ENCODE data around the gene ABCC9.
"Not testable (repeated sequence)": the region's sequence is repeated elsewhere in the genome, so short reads cannot be mapped to it uniquely, and the experiment has no call there.

The ABCC9 gene

DNA sequence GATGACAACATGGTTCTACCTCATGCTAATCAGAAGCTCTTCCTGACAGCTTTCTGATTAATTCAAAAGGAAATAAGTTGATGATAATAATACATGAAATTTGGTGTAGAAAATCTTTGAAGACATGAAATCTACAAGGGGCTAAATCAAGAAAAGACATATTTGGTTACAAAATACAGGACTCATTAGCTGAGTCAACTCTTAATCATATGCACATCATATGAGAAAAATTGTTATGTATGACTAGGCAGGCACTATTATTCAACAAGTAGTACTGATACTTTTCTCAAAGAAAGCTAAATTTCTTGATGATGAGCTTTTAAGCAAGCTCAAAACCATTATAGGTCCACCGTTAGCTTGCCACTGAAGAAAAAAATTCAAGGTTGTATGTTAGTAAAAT, 7.1 kb downstream of the ABCC9 start:
- DNase-seq (ENCODE audit: low read depth, low spot score), result no peak

DNA sequence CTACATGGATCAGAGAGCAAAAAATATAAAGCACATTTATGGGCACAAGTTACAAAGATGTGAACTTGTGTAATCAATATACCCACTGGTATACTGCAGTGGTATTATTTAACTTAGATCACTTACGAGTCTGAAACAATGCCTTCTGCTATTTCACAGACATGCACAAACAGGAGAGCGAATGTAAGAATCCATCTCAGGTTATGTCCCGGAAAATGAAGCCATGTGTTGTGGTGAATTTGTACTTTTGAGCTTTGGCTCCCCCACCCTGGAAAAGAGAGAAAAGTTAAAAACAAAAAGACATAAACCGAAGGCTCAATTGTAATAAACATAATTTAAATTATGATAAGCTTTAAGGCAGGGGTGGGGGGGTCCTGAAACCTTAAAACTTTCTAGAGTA, 7.6 kb downstream of the ABCC9 start:
- no peak for DNase-seq (ENCODE audit: low read depth, low spot score)

DNA sequence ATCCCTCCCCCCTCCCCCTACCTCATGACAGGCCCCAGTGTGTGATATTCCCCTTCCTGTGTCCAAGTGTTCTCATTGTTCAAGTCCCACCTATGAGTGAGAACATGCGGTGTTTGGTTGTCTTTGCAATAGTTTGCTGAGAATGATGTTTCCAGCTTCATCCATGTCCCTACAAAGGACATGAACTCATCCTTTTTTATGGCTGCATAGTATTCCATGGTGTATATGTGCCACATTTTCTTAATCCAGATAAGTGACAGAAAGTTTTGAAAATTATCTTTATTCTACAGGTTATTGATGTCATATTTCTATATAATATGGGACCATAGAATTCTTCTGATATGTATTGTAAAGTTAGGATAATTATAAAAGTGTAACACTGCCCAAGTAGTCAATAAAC, 11.3 kb downstream of the ABCC9 start:
- not testable (repeated sequence) for DNase-seq (ENCODE audit: low read depth, low spot score)

DNA sequence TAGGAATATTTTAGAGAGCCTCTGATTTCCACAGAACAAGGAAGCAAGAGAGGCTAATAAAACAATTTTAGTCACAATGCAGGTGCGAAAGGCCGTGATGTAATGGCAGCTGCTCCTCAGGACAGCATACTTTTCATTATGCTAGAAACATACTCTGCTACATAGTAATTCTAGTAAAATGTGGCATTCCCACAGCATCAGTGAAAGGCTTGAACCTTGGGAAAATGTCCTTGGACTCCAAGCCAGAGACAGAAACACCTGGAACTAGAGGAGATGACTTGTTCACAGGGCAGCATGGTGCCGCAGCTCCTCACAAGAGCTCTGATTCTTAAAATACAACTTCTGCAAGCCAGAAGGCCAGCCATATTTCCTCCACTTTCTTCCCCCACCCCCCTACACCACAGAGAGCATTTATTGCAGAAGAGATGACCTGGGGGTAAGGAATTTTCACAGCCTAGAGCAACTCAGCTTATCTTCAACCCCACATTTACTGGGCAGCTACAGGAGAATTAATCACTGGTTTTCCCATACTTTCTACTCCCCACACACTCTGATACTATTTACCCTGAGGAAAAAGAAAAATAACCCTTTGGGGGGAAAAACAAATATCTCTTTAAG, 15.8 kb downstream of the ABCC9 start:
- no peak for DNase-seq (ENCODE audit: low read depth, low spot score)

DNA sequence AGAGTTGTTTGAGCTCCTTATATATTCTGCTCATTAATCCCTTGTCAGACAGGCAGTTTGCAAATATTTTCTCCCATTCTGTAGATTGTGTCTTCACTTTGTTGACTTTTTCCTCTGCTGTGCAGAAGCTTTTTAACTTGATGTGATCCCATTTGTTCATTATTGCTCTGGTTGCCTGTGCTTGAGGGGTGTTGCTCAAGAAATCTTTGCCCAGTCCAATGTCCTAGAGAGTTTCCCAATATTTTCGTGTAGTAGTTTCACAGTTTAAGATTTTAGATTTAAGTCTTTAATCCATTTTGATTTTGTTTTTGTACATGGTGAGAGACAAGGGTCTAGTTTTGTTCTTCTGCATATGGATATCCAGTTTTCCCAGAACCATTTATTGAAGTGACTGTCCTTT, 19.8 kb downstream of the ABCC9 start:
- no peak for DNase-seq (ENCODE audit: low read depth, low spot score)

DNA sequence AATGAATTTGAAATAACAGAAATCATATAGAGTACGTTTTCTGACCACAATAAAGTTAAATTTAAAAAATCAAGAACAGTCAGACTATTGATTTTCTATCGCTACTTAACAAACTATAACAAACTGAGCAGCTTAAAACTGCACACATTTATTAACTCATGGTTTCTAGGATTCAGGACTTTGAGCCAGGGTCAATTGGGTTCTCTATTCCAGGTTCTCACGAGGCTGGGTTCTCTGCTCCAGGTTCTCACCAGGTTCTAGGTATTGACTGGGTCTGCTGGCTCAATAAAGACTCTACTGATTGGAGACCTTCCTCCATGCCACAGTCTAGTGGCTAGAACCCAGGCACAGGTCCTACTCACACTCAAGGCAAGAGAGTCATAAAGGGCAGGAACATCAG, 22.8 kb downstream of the ABCC9 start:
- DNase-seq (ENCODE audit: low read depth, low spot score), result no peak

DNA sequence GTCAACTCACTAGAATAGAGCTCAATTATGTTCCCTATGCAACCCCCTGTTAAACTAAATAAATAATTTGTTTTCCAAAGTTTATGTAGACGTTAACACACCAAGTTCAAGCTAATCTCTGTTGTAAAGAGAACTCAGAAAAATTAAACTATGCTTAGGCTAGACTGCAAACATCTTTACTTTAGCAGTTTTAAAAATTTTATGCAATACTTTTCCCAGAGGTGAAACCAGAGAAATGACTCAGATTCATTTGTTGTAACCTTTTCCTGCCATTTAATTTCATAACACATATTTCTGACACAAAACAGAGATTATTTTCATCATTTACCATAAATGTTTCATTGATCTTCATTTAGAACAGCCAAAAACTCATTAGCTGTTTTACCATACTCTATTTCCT, 27.4 kb downstream of the ABCC9 start:
- no peak for DNase-seq (ENCODE audit: low read depth, low spot score)

DNA sequence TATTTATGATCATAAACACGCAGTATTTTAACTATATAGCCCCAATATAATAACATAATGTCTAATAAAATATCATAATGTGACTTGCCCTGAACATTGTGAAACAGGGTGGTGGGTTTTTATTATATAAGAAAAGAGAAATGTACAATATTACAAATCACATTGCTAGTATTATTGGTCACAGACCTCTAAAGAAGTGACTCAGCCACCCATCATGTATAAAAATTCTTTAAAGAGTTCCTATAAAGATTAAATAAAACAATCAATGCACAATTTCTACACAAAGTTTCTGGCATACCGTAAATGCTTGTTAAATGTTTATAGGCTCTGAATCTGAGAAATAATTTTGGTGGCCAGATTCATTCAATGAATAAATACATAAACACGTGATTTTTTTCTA, 28.9 kb downstream of the ABCC9 start:
- DNase-seq (ENCODE audit: low read depth, low spot score), result no peak

DNA sequence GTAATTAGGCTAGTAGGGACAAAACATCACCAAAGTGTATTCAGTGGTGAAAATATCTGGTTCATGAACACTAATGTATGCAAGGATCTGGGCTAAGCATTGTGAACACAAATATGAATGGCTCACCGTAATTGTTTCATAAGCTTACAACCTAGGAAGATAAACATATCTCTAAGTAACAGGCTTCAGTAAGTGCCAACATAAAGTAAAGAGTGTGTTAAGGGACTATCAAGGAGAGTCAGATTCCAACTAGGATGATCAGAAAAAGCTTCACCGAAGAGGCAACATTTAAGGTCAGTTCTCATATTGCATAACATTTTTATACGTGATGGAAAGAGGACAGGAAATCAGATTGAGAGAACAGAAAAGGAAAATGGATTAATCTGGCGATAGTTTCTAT, 29.4 kb downstream of the ABCC9 start:
- DNase-seq (ENCODE audit: low read depth, low spot score), result no peak

DNA sequence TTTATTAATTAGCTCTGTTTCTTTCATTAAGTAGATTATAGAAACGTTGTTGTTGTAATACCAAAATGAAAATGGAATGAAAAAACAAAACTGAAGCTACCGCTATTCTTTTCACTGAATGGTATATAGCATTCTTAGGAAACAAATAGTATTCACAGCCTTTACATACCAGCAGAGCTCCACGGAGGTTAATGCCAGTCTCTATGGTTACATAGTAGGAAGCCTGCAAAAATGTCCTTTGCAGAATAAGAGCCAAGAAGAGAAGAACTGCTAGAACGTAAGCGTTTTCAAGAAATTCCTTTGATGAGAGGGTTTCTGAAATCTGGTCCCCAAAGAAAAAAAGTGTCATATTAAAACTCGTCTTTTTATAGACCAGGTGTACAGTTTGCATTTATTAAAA, 30.6 kb downstream of the ABCC9 start:
- no peak for DNase-seq (ENCODE audit: low read depth, low spot score)

DNA sequence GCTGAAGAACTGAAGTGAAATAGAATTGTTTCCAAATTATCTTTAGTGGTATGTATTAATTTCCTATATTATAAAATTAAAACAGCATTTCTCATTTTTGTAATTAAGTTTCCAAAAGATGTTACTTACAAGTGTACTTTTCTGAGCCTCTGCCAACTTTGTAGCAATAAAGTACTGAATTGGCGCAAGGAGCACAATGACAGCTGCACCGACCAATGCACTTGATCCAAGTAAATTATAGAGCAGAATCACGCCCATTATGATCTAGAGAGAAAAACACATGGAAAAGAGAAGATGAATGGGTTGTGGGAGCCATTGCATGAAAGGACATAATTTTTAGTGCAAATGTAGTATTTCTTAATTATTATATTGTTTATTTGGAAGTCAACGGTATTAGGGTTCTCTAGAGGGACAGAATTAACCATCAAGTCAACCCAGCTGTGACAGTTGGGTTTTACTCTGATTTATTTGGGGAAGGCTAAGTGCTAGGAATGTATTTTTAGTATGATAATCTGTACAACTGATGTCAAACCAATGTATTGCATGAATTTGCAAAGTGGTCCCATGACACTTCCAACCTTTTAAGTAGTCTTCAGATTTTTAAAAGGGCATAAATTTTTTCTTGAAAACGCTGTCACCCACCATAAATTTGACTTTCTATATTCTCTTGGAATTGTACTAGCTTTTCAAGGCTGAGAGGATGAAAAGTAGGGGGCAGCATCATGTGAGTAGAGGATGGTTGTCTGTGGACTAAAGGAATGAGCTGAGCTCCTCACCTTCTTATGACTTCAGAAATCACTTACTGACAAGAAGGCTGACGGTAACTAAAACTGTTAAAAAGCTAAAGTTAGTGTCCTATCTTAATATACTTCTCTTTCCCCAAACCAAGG, 33.0 kb downstream of the ABCC9 start:
- DNase-seq (ENCODE audit: low read depth, low spot score), result no peak

DNA sequence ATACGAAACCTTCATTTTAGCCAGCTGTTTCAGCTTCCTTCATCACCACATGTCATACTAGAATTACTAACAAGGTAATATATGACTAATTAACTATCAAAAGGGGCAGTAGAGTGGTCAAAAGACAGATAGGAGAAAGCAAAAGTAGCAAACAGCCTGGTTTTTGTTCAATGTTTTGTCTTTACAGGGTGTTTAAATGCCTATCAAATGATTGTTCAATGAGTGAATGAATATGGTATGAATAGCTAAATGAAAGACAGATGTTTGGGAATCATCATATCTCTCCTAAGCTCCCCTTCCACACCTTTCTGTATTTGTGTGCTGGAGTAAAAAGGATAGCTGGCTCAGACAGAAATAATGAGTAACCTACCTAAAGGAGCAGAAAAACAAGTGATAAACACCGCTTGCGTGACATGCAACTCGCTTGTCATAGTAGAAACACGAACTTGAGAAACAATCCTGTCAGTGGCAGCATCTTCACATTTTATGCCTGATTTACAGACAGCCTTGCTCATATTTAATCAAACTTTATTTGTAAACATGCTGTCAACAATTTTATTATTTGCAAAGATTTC, 34.2 kb downstream of the ABCC9 start:
- no peak for DNase-seq (ENCODE audit: low read depth, low spot score)

DNA sequence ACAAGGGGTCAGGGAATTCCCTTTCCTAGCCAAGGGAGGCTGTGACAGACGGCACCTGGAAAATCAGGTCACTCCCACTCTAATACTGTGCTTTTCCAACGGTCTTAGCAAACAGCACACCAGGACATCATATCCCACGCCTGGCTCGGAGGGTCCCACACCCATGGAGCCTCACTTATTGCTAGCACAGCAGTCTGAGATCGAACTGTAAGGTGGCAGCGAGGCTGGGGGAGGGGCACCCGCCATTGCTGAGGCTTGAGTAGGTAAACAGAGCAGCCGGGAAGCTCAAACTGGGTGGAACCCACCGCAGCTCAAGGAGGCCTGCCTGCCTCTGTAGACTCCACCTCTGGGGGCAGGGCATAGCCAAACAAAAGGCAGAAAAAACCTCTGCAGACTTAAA, 41.7 kb downstream of the ABCC9 start:
- DNase-seq (ENCODE audit: low read depth, low spot score), result not testable (repeated sequence)

DNA sequence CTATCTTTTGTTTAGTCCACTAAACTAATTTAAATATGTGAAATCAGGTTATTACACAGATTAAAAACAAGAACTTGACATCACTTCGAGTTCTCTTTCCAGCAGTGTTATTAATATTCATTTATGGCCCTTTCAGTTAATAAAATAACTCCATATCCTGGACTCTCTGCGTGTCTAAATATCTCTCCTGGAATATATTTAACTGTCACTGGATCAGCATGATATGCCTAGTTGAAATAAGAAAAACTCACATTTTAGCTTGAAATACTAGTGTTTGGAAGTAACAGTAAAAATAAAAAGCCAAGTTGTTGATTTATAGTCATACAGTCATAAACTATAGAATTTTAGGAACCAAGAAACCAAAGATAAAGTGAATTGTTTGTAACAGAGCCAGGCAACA, 45.6 kb downstream of the ABCC9 start:
- DNase-seq (ENCODE audit: low read depth, low spot score), result no peak

DNA sequence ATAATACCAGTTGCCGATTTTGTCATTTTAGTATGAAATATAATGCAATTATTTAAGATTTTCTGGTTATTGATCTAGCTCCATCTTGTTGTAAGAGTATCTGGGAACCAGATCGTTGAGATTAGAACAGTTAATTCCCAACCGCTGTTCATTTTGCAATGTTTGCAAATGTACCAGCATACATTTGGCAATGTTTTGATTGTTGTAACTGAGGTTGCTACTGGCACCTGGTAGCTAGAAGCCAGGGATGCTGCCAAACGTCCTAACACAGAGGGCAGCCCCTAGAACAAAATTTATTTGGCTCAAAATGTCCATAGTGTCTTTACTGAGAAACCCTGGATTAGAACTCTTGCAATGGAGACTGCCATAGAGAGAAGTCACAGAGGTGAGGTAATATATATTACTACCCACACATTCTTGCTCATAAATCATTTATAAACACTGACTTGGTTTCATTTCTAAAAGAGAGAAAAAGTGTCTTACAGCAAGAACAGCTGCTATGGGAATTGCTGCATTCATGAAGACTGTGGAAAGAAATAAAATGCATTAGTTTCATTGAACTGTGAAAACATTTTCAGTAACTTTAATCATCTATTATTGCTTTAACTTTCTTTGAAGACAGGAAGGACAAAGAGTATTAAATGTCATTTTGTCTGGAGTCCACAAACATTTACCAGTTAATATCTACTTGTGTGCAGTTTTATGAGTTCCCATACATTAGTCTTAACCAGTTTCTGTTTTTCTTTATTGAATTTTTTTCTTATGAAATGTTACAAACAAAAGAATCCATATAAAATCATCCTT, 46.2 kb downstream of the ABCC9 start:
- no peak for DNase-seq (ENCODE audit: low read depth, low spot score)

DNA sequence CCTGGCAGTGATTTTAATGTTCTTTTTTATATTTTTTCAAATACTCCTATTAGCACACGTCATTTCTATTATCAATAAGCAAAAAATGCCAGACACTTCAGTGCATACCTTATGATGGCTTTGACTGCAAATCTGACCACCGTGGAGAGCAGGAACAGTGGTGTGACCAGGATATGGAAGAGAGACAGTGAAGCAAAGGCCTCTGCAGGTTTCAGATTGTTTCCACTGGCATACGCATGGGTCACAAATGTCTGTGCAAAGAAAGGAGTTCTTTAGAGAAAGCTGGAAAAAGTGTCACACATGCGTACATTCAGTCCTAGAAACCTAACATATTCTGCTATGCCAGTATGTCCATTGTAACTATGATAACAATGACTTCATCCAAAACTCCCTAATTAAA, 47.3 kb downstream of the ABCC9 start:
- no peak for DNase-seq (ENCODE audit: low read depth, low spot score)

DNA sequence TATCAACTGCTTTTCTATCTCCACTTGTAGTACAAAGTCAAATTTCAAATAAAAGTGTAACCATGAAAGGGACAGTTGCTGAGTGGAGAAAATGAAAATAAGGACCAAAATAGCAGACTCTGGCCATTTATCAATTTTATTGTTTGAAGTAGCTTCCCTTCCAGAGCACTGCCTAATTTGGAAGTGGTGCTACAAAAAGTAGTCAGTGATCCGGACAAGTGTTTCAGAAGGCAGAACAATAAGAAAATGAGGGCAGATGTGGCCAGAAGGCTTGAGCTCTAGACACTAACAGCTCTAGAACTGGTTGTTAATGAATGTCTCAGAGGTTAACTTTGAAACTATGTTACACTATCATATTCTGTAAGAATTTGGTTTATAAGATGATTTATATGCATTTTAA, 48.9 kb downstream of the ABCC9 start:
- no peak for DNase-seq (ENCODE audit: low read depth, low spot score)

DNA sequence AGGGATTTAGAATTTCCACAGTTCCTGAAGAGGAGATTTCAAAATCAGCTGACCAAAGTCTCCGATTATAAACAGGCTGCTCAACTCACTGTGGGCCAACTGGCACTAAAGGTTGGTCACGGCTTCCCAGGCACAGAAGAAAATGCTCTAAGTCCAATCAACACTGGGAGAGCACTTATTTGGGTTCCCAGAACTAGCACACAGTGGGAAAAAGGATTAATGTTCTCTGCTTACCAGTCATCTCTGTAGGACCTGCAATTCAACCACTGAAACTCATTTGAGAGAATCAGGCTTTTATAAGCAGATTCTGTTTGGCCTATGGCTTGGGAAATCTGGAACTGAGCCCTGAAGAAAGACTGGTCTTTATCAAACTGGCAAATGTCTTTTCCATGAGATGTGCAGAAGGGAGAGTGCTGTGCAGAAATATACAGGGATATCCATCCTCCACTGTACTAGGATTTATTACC, 49.4 kb downstream of the ABCC9 start:
- DNase-seq (ENCODE audit: low read depth, low spot score), result no peak

DNA sequence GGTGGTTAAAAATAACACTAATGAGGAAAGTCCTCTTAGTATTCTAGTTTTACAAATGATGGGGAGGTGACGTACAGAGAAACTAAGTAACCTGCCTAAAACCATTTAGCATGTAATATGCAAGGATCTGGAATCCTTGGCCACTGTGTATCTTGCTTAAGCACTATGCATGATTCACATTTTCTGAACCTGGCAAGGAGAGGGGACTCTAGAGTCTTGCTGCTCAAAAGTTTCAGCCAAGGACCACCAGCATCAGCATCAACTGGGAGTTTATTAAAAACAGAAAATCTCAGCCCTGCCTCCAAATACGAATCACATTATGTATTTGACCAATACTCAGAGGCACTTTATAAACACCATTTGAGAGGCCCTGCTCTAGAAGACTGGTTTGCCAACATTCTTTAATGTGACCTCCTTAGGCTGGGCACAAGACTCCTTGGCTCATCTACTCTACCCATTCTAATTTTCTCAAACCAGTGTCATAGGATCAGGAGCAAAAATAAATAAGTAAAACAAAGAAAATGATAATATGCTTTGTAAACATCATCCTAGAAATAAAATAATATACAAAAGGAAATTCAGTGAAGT, 52.9 kb downstream of the ABCC9 start:
- DNase-seq (ENCODE audit: low read depth, low spot score), result no peak

DNA sequence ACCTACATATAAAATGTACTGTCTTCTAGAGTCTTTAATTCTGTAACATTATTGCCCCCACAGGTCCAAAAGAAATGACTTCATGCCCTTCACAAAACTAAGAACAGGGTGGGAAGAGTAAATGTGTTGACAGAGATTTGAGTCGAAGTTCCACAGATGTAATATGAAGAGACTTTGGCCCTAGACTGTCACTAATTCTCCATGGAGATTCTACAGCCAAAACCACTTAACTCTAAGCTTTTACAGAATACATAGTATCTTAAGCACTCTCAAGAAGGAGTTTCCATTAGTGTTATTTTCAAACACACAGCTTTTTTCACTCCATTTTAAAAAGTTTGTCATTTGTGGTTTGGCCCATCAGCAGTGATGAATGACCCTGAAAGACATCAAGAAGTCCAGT, 56.3 kb downstream of the ABCC9 start:
- no peak for DNase-seq (ENCODE audit: low read depth, low spot score)

DNA sequence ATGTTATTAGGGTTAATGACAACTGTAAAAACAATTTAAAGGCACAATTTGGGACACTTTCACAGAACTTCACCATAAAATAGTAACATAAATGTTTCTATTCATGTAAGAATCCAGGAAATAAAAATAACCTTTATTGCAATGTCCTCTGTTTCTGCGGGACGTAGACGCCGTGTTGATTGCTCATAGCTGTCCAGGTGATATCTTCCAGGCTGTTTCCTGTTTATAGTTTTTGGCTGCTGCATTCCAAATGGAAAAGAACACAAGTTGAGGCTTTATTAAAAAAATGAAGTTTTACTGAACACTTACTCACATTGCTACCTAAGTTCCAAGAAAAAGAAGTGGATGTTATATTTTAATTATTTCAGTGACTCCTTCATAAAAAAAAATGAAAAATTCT, 58.6 kb downstream of the ABCC9 start:
- DNase-seq (ENCODE audit: low read depth, low spot score), result no peak

DNA sequence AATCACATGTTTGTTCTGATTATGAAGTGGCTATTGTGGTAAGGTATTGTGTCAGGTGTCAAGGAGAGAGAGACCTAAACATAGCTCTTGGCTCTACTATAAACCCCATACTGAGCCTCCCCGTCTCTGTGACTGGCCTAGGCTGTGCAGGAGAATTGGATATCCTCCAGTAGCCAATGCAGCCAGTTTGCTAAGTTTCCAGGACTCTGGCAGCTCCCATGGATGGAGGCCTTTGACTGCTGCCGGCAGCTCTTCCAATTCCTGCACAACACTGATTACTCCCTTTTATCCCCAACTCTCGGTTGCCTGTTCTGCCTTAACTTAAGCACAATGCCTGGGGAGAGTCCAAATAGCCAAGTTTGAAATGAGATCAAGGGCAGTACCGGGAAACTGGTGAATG, 59.3 kb downstream of the ABCC9 start:
- no peak for DNase-seq (ENCODE audit: low read depth, low spot score)
